H9 (cell line): ENCODE measurements around the gene IFT122. TPM values are rescaled to one million over a fixed set of nuclear protein-coding genes. Genes with fewer than 3 reads are reported as not detected.

Experiments
- DNase-seq: peaks from one replicate; pipeline ENCODE4 v3.0.0-alpha.2; 2017
- H2AFZ ChIP-seq: one replicate; pipeline ENCODE4 v1.6.1; 2013; ENCODE audit warnings: mild to moderate bottlenecking, low read length, control low read depth, moderate library complexity
- H2AK5ac ChIP-seq: 2 replicates; pipeline ENCODE4 v1.6.1; 2013; ENCODE audit warnings: low read length, control low read depth, mixed read lengths; ENCODE audit not compliant: insufficient read length
- H2BK120ac ChIP-seq: one replicate; pipeline ENCODE4 v1.6.1; 2013; ENCODE audit warnings: low read depth, mild to moderate bottlenecking, low read length, control low read depth, inconsistent platforms; ENCODE audit not compliant: poor library complexity, severe bottlenecking
- H2BK12ac ChIP-seq: 2 replicates; pipeline ENCODE4 v1.6.1; 2013; ENCODE audit warnings: low read length, control low read depth, mixed read lengths, low read depth; ENCODE audit not compliant: insufficient read length
- H2BK15ac ChIP-seq: 2 replicates; pipeline ENCODE4 v1.6.1; 2013; ENCODE audit warnings: low read depth, low read length, control low read depth
- H2BK20ac ChIP-seq: one replicate; pipeline ENCODE4 v1.6.1; 2013; ENCODE audit warnings: low read depth, mild to moderate bottlenecking, low read length, control low read depth, inconsistent platforms; ENCODE audit not compliant: poor library complexity, severe bottlenecking
- H2BK5ac ChIP-seq: 2 replicates; pipeline ENCODE4 v1.6.1; 2013; ENCODE audit warnings: low read length, control low read depth, mixed read lengths; ENCODE audit not compliant: insufficient read length
- H3K14ac ChIP-seq: 2 replicates; pipeline ENCODE4 v1.6.1; 2013; ENCODE audit warnings: low read length, control low read depth; ENCODE audit not compliant: insufficient read depth
- H3K18ac ChIP-seq: 2 replicates; pipeline ENCODE4 v1.6.1; 2013; ENCODE audit warnings: low read depth, mild to moderate bottlenecking, mixed read lengths, low read length, control low read depth; ENCODE audit not compliant: insufficient read length
- H3K23ac ChIP-seq: 2 replicates; pipeline ENCODE4 v1.6.1; 2013; ENCODE audit warnings: low read length, control low read depth, mixed read lengths, low read depth; ENCODE audit not compliant: insufficient read length
- H3K23me2 ChIP-seq: 2 replicates; pipeline ENCODE4 v1.6.1; 2013; ENCODE audit warnings: low read depth, mild to moderate bottlenecking, mixed read lengths, low read length, control low read depth; ENCODE audit not compliant: insufficient read length, poor library complexity, severe bottlenecking
- H3K27ac ChIP-seq: 2 replicates; pipeline ENCODE4 v1.5.1; 2013; ENCODE audit warnings: low read length, control low read depth, mixed read lengths, low read depth; ENCODE audit not compliant: insufficient read length
- H3K27me3 ChIP-seq: 2 replicates; pipeline ENCODE4 v1.6.1; 2013; ENCODE audit warnings: low read length, control low read depth, inconsistent platforms; ENCODE audit not compliant: insufficient read depth
- H3K4ac ChIP-seq: 2 replicates; pipeline ENCODE4 v1.6.1; 2013; ENCODE audit warnings: low read depth, mild to moderate bottlenecking, control low read depth, inconsistent platforms, low read length, moderate library complexity
- H3K4me1 ChIP-seq: 2 replicates; pipeline ENCODE4 v1.6.1; 2013; ENCODE audit warnings: low read length, control low read depth, inconsistent platforms; ENCODE audit not compliant: insufficient read depth
- H3K4me2 ChIP-seq: 2 replicates; pipeline ENCODE4 v1.6.1; 2013; ENCODE audit warnings: low read length, control low read depth, mixed read lengths; ENCODE audit not compliant: insufficient read length, insufficient read depth
- H3K56ac ChIP-seq: 2 replicates; pipeline ENCODE4 v1.6.1; 2013; ENCODE audit warnings: low read depth, mild to moderate bottlenecking, mixed read lengths, low read length, control low read depth; ENCODE audit not compliant: insufficient read length
- H3K79me1 ChIP-seq: 2 replicates; pipeline ENCODE4 v1.6.1; 2013; ENCODE audit warnings: low read depth, mild to moderate bottlenecking, moderate library complexity, low read length, control low read depth, inconsistent platforms; ENCODE audit not compliant: insufficient read depth, poor library complexity, severe bottlenecking
- H3K79me2 ChIP-seq: 2 replicates; pipeline ENCODE4 v1.6.1; 2013; ENCODE audit warnings: low read length, control low read depth, inconsistent platforms; ENCODE audit not compliant: insufficient read depth
- H3K9ac ChIP-seq: 2 replicates; pipeline ENCODE4 v1.6.1; 2013; ENCODE audit warnings: low read length, control low read depth, mixed read lengths; ENCODE audit not compliant: insufficient read length; ENCODE audit errors: extremely low read depth
- H3K9me3 ChIP-seq: one replicate; pipeline ENCODE4 v1.6.1; 2013; ENCODE audit warnings: low read depth, low read length, inconsistent platforms; ENCODE audit not compliant: control insufficient read depth
- H3T11ph ChIP-seq: one replicate; pipeline ENCODE4 v1.6.1; 2013; ENCODE audit warnings: mild to moderate bottlenecking, low read length, control low read depth, inconsistent platforms
- H4K20me1 ChIP-seq: one replicate; pipeline ENCODE4 v1.6.1; 2013; ENCODE audit not compliant: control insufficient read depth, insufficient read length, insufficient read depth
- H4K5ac ChIP-seq: 2 replicates; pipeline ENCODE4 v1.6.1; 2013; ENCODE audit warnings: low read depth, mild to moderate bottlenecking, mixed read lengths, low read length, control low read depth; ENCODE audit not compliant: insufficient read length
- H4K8ac ChIP-seq: replicated peaks from 2 replicates; pipeline ENCODE4 v1.6.1; 2013; ENCODE audit warnings: low read length, control low read depth, mixed read lengths, low read depth; ENCODE audit not compliant: insufficient read length
- H4K91ac ChIP-seq: 2 replicates; pipeline ENCODE4 v1.6.1; 2013; ENCODE audit warnings: low read depth, mild to moderate bottlenecking, moderate library complexity, mixed read lengths, low read length, control low read depth; ENCODE audit not compliant: insufficient read length
- H3K27ac Mint-ChIP-seq, 3 experiments: 2 replicates in 2 of 3; 3 replicates in 1 of 3; pipeline ENCODE4 v1.8.0; 2020 to 2021; ENCODE audit warnings: mixed read lengths in 3 of 3, mild to moderate bottlenecking in 1 of 3, moderate library complexity in 1 of 3
- H3K27me3 Mint-ChIP-seq: 2 replicates; pipeline ENCODE4 v1.8.0; 2021; ENCODE audit warnings: low read depth, mild to moderate bottlenecking, moderate library complexity, mixed read lengths
- H3K36me3 Mint-ChIP-seq, 3 experiments: 2 replicates in 2 of 3; 3 replicates in 1 of 3; pipeline ENCODE4 v1.8.0; 2020 to 2021; ENCODE audit warnings: low read depth in 3 of 3, mixed read lengths in 3 of 3; ENCODE audit not compliant: insufficient read depth in 1 of 3
- H3K4me1 Mint-ChIP-seq, 2 experiments: 2 replicates each; pipeline ENCODE4 v1.8.0; 2020; ENCODE audit warnings: mixed read lengths in 2 of 2
- H3K4me3 Mint-ChIP-seq, 2 experiments: 2 replicates in 1 of 2; 3 replicates in 1 of 2; pipeline ENCODE4 v1.8.0; 2020 to 2021; ENCODE audit warnings: mild to moderate bottlenecking in 2 of 2, mixed read lengths in 2 of 2, moderate library complexity in 1 of 2
- H3K9me3 Mint-ChIP-seq, 2 experiments: 2 replicates in 1 of 2; 3 replicates in 1 of 2; pipeline ENCODE4 v1.8.0; 2020; ENCODE audit warnings: mild to moderate bottlenecking in 2 of 2, mixed read lengths in 2 of 2, moderate library complexity in 1 of 2
- WGBS: extraction: QIAGEN DNeasy Blood & Tissue Kit; methylation state at CpG from one replicate; pipeline ENCODE4 v1.1.7; 2013; ENCODE audit warnings: missing lambda C conversion rate, low lambda C conversion rate, mixed read lengths; ENCODE audit not compliant: insufficient read length; ENCODE audit errors: extremely low coverage; 5-methylcytosine and 5-hydroxymethylcytosine counted together
- total RNA-seq: library from RNA; stranded (reverse); gene quantifications from 2 replicates; pipeline ENCODE4 v1.2.1, GENCODE V29; 2021
- TF ChIP-seq, protein P1 (sequence below): fragments of 200-600 bp; sonication (generic); conservative IDR thresholded peaks from 3 replicates; pipeline ENCODE4 v1.8.0; 2021; ENCODE audit warnings: antibody characterized with exemption, mild to moderate bottlenecking

IFT122 gene
- total RNA-seq, 1 experiment from 2014 or later: 19.3 TPM

DNA sequence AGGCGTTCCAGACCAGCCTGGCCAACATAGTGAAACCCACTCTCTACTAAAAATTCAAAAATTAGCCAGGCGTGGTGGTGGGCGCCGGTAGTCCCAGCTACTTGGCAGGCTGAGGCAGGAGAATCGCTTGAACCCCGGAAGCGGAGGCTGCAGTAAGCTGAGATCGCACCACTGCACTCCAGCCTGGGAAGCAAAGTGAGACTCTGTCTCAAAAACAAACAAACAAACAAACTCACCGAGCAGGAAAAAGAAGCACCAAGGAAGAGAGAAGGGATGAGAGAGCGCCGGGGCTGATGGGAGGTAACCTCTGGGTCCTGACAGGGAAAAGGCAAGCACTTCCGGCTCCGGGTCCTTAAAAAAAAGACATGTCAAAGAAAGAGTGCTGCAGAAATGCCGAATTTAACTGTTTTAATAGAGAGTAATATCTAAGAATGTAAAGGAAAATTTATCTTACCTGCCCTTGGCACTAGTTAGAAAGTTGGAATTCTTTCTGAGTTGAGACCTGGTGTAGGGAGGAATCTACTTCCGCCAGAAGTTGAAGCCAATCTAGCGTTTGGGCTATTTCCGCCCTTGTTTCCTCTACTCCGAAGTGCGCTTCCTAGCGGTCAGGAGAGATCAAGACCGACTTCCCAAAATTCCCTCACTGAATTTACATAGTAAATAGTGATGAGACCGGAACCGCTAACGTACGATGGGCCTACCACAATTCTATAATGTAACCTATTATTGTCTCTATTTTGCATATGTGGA is 40.7 kb upstream of the IFT122 start:
- no peak overlapping the region for H3K4ac ChIP-seq
- peak overlapping the region; percentile 97 for H3K9ac ChIP-seq
- peaks cover 5% of the 10 kb centered on the region; the same call in 1 of the 2 replicates for H3K4me1 ChIP-seq
- H2BK12ac ChIP-seq: no peak overlapping the region
- peak; percentile 85 for DNase-seq
- peak overlapping the region; percentile 72 for H3K4me2 ChIP-seq
- H3K56ac ChIP-seq: no peak overlapping the region
- H4K8ac ChIP-seq: no peak overlapping the region
- H2BK15ac ChIP-seq: no peak overlapping the region
- H3K79me1 ChIP-seq: peaks cover 12% of the 10 kb centered on the region
- Mint-ChIP-seq H3K4me1 (peaks cover 13 to 15% of the 10 kb centered on the region in 2 experiments), H3K9me3 (no peaks in the 10 kb centered on the region), H3K27me3 (no peaks in the 10 kb centered on the region; the same call in 1 of the 2 replicates), H3K4me3 (peak overlapping the region; percentile 97 to 99), H3K36me3 (peaks cover 9 to 21% (median 20%) of the 10 kb centered on the region in 3 experiments; a peak in 6 of 7 replicates), H3K27ac (peak overlapping the region; percentile 96 to 99 (median 97))
- no peaks in the 10 kb centered on the region for H4K20me1 ChIP-seq
- no CpG with 5 or more reads among the region's 25 CpGs for WGBS
- peaks cover 22% of the 10 kb centered on the region; the same call in 1 of the 2 replicates for H3K79me2 ChIP-seq
- no peak overlapping the region for H4K91ac ChIP-seq
- peak overlapping the region; percentile 80; the same call in 1 of the 2 replicates for H3K14ac ChIP-seq
- H3K27ac ChIP-seq: no peak overlapping the region
- no peak overlapping the region for H3T11ph ChIP-seq
- H3K23me2 ChIP-seq: peaks cover 5% of the 10 kb centered on the region
- peak overlapping the region; percentile 26 for H2AFZ ChIP-seq
- no peak overlapping the region for H3K18ac ChIP-seq
- H2AK5ac ChIP-seq: no peak overlapping the region
- no peak overlapping the region for H2BK5ac ChIP-seq
- no peak overlapping the region for H4K5ac ChIP-seq
- no peak overlapping the region for H2BK120ac ChIP-seq
- no peaks in the 10 kb centered on the region for H3K9me3 ChIP-seq
- H3K27me3 ChIP-seq: no peaks in the 10 kb centered on the region
- H2BK20ac ChIP-seq: no peak overlapping the region
- H3K23ac ChIP-seq: no peak overlapping the region
- TF ChIP-seq, protein P1, sequence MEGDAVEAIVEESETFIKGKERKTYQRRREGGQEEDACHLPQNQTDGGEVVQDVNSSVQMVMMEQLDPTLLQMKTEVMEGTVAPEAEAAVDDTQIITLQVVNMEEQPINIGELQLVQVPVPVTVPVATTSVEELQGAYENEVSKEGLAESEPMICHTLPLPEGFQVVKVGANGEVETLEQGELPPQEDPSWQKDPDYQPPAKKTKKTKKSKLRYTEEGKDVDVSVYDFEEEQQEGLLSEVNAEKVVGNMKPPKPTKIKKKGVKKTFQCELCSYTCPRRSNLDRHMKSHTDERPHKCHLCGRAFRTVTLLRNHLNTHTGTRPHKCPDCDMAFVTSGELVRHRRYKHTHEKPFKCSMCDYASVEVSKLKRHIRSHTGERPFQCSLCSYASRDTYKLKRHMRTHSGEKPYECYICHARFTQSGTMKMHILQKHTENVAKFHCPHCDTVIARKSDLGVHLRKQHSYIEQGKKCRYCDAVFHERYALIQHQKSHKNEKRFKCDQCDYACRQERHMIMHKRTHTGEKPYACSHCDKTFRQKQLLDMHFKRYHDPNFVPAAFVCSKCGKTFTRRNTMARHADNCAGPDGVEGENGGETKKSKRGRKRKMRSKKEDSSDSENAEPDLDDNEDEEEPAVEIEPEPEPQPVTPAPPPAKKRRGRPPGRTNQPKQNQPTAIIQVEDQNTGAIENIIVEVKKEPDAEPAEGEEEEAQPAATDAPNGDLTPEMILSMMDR: peak; percentile 81
